ENCODE results near the gene LRMDA.

Gene LRMDA

DNA sequence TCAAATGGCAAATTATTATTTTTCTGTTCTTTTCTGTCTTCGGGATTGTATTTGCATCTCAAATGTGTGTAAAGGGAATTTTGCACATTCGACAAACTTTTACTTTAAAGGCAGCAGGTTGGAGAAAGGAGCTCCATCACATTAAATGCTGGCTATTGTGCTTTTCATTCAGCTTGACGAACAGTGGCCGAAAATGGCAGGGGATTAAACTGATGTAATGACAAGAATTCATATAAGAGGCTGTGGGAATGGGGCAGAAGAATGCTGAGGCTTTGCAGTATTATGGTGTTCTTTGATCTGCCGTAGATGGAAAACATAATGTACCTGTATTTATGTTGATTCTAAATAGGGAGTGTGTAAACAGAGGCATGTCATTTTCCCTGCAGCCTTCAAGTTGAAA lies 376.0 kb downstream of the LRMDA start:
- DNase-seq (ENCODE audit: low read depth in 2 of 2, low spot score in 1 of 2): no peak

GRCh38 chr10:75809003-75809402 lies 377.6 kb downstream of the LRMDA start:
- no peak for DNase-seq (ENCODE audit: low read depth in 2 of 2, low spot score in 1 of 2)

DNA sequence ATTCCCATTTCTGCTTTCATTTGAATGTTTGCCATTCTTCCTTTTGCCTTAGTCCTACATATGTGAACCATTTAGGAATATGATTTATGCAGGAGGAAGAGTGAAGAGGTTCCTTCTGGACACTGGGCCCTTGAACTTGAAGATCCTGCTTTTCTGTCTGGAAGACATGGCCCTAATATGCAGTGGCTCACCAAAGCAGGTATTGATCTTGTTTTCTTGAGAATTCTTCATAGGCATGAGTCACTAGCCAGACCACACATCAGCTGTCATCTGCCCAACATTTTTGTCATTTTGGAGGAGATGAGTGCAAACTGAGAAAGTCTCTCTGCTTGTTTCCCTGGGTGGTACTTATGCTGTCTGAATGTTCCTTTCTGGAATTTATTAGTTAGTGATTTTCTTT lies 382.6 kb downstream of the LRMDA start:
- DNase-seq (ENCODE audit: low read depth in 2 of 2, low spot score in 1 of 2): no peak

- DNase-seq (ENCODE audit: low read depth in 2 of 2, low spot score in 1 of 2): no peak
These were observed 383.6 kb downstream of the LRMDA start for GRCh38 chr10:75815066-75815465.

DNA sequence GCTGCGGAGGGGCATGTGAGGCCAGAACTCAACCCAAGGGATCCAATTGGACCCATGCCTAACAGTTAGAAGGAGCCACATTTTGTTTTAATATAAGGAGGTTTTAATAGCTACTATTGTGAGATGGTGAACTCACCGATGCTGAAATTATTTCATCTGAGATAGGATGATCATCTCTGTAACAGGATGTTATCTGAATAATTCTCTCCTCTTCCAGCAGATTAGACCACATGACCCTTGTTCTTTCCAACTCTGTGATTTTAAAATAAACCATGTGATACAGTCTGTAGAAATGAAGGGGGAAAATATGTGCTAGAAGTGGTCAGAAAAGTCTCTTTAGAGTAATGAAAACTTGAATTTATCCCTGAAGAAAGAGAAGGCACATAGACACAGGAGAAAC lies 385.8 kb downstream of the LRMDA start:
- DNase-seq (ENCODE audit: low read depth in 2 of 2, low spot score in 1 of 2): no peak

DNA sequence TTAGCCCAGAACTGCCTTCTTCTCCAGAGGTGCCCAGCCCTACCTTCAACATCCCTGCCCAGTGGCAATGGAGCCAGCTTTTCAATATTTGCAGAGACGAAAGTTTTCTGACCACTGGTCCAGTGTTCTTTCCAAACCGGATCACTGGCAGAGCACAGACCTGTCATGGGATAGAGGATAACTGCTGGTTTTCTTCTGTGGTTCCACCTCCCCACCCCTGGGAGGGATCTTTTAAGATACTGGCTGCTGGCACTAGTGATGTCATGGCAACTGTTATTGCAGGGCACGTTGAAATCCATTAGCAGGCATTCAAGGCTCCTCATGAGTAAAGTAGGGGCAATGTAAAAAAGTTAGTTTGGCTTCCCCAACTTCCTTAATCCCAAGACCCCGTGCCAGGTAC lies 387.1 kb downstream of the LRMDA start:
- no peak for DNase-seq (ENCODE audit: low read depth in 2 of 2, low spot score in 1 of 2)

DNA sequence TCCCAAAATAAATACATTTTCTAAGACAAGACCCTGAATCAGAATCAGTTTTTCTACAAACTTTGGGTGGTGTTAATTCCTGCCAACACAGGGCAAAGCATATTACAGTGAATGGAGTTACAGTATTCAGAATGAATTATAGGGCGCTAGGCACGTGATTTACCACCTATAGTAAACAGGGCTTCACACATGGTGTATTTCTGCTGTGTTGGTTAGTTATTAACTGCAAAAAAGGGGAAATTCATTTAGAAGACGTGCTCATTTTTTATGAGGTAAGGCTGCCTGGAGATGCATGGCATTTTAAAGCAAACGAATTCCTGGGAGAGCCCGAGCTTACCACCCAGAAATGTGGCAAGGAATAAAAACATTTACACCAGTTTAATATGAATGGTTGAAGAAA lies 393.8 kb downstream of the LRMDA start:
- DNase-seq (ENCODE audit: low read depth in 2 of 2, low spot score in 1 of 2): no peak

- no peak for DNase-seq (ENCODE audit: low read depth in 2 of 2, low spot score in 1 of 2)
These were observed 394.2 kb downstream of the LRMDA start for GRCh38 chr10:75825661-75826060.

- no peak for DNase-seq (ENCODE audit: low read depth in 2 of 2, low spot score in 1 of 2)
These were observed 395.4 kb downstream of the LRMDA start for GRCh38 chr10:75826846-75827245.

DNA sequence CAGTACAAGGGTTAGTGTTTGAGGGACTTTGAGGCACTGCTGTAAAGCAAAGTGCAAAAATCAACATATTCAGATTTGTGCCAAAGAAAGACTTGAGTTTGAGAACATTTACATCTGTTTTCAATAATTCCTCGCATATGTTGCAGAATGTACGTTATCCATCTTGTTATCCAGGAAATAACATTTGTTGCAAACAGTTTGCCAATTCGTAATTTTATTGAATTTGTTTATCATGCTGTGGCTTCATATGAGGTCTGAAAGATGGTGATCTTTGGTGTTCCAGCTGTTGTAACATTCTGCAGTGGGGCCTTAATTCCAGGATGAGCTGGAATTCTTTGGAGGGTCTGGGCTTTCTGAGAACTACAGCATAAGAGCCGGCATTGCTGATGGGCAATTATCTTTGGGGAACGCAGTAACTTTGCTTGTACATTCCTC lies 396.2 kb downstream of the LRMDA start:
- DNase-seq (ENCODE audit: low read depth in 2 of 2, low spot score in 1 of 2): no peak

- no peak for DNase-seq (ENCODE audit: low read depth in 2 of 2, low spot score in 1 of 2)
These were observed 397.0 kb downstream of the LRMDA start for GRCh38 chr10:75828413-75828812.

DNA sequence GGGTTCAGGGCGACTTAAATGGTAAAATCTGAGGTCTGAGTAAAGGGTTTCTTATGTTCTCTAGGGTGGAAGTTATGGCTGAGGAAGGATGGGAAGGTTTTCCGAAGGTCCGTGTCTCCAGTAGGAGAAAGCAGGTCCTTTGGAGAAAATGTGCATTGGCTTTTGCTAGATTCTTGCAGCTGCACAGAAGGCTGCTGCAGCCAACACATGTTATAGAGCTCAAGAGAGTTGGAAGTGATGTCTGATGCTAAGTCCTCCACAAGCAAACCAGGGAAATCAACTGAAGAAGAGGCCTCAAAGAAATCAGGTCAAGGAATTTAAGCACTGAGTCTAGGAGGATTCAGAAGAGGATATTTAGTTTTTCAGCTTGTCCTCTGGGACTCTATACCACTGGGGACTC lies 404.6 kb downstream of the LRMDA start:
- no peak for DNase-seq (ENCODE audit: low read depth in 2 of 2, low spot score in 1 of 2)

- no peak for DNase-seq (ENCODE audit: low read depth in 2 of 2, low spot score in 1 of 2)
These were observed 407.1 kb downstream of the LRMDA start for GRCh38 chr10:75838486-75838885.

- DNase-seq (ENCODE audit: low read depth in 2 of 2, low spot score in 1 of 2): no peak
These were observed 407.6 kb downstream of the LRMDA start for GRCh38 chr10:75839020-75839419.

GRCh38 chr10:75841266-75841665 lies 409.8 kb downstream of the LRMDA start:
- no peak for DNase-seq (ENCODE audit: low read depth in 2 of 2, low spot score in 1 of 2)

DNA sequence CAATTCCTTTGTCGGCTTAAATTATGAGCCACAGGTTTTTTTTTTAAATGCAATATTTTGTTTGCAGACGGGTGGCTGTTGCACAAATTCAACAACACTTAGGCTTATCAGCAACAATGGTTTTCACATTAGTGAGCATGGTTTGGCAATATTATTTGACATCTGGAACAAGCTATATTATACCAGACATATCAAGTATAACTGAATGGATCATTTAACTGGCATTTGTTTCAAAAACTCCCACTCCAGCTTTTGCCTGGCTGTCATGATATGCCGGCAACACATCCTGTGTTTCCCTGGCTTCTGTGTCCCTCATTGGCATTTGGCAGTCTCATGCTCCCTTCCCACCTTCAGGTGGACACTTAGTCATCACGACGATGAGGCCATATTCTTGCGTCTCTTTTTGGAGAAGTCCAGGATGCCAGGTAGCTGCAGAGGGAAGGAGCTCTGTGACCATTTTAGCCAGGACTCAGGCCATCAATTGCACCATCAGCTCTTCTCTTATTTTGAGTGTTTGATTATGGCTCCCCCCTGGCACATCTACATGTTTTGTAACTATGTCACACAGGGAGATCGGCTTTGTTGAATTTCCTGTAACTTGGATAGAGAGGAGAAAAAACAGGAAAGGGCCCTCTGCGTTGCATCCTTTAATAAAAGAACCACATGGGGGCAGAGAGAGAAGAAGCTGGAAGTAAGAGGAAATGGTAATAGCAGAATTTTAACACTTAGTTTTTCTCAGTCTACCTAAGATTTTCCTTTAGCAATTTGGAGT lies 413.9 kb downstream of the LRMDA start:
- DNase-seq (ENCODE audit: low read depth in 2 of 2, low spot score in 1 of 2): no peak

DNA sequence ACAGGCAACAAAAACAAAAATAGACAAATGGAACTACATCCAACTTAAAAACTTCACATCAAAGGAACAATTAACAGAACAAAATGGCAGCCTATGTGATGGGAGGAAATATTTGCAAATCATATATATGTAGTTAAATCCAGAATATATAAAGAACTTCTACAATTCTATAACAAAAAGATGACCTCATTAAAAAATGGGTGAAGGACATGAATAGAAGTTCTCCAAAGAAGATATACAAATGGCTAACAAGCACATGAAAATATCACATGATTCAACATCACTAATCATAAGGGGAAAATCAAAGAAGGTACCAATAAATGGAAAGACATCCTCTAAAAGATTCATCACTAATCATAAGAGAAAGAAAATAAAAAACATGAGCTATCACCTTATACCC lies 416.1 kb downstream of the LRMDA start:
- DNase-seq (ENCODE audit: low read depth in 2 of 2, low spot score in 1 of 2): no peak

- DNase-seq (ENCODE audit: low read depth in 2 of 2, low spot score in 1 of 2): no peak
These were observed 420.3 kb downstream of the LRMDA start for GRCh38 chr10:75851580-75852345.

DNA sequence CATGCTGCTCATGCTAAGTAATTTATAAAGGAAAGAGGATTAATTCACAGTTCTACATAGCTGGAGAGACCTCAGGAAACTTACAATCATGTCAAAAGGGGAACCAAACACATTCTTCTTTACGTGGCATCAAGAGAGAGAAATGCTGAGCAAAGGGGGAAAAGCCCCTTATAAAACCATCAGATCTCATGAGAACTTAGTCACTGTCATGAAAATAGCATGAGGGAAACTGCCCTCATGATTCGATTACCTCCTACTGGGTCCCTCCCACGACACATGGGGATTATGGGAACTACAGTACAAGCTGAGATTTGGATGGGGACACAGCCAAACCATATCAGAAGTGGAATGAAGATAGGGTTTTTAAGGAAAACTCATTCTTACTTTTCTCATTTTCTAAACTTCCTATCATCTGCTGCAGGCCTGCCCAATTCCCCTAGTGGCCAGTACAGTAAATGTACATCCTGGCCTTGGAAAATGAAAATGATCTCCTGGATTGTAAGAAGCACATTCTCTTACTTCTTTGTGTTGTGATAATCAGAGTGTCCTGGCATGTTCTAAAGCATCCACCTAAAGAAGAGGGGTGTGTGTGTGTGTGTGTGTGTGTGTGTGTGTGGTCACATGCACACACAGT lies 421.5 kb downstream of the LRMDA start:
- DNase-seq (ENCODE audit: low read depth in 2 of 2, low spot score in 1 of 2): no peak

DNA sequence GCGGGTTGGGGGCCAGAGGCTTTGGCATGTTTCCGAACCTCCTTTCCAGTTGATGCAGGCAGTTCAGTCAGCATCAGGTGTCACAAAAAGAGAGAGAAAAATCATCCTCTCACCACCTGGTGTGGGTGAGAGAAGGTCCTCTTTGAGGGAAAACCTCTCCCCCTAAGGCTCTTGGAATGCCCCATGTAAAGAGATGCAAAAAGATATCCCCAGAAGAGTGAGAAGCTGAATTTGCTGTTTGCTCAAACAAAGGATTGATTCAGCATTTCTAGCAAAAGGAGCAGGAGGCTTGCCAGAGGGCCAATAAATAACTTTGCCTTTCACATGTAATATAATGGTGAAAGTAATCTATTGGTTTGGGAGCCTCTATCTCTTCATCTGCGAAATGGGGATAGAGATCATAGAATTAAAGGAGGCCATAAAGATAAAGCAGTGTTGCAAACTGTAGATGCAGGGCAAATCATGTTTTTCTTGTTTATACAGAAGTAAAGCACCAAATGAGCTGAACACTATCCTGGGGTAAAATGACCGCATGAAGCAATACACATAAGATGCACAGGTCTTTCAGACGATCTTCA lies 425.9 kb downstream of the LRMDA start:
- DNase-seq (ENCODE audit: low read depth in 2 of 2, low spot score in 1 of 2): no peak

GRCh38 chr10:75857896-75858295 lies 426.5 kb downstream of the LRMDA start:
- DNase-seq (ENCODE audit: low read depth in 2 of 2, low spot score in 1 of 2): no peak

DNA sequence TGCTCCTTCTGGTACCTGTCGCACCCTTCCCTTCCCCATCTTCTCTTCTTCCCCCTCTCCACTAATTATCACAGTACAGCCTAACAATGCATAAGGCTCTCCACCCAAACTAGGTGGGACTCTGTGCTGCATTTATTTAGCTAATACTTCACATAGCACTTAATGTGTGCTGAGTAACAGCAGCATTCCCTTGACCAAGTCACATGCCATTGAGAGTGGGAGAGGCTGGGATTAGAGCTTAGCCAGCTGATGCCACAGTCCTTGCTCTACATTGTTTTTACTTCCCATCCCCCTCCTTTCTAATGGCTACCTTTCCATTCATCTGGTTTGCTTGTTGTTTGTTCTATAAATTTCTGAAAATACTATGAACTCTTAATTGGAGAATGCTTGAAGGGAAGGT lies 426.9 kb downstream of the LRMDA start:
- no peak for DNase-seq (ENCODE audit: low read depth in 2 of 2, low spot score in 1 of 2)

Measured in stimulated activated CD8-positive, alpha-beta memory T cell treated with anti-CD3 and anti-CD28 coated beads, Interleukin-4, amount 100 ng/mL, for 4 hours (primary cell).